HG03060 (cell line): Measurements from ENCODE around the gene TMEM63A.
A peak's percentile ranks its signal among the peaks of the same experiment; 100 is the strongest.
"Not testable (repeated sequence)": the region's sequence is repeated elsewhere in the genome, so short reads cannot be mapped to it uniquely, and the experiment has no call there.

Experiments used
- ATAC-seq: cut with Tn5 transposase; IDR thresholded peaks from one replicate; pipeline ENCODE4 v1.9.1; 2021; ENCODE audit warnings: low read depth, moderate number of reproducible peaks; ENCODE audit not compliant: unreplicated experiment

The TMEM63A gene

DNA sequence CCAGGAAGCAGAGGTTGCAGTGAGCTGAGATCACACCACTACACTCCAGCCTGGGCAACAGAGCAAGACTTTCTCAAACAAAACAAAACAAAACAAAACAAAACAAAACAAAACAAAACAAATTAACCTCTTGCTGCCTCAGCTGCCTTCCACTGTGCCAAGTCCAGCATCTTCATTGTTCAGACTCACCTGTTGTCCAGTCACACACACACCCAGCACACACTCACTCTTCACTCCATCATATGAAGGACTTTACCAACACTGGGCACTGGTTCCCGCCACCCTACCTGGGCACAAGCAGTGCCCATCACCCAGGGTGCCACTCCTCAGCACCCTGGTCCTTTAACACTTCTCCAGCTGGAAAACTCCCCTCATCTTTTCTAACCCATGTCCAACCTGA is 27.3 kb upstream of the TMEM63A start:
- ATAC-seq = no peak

DNA sequence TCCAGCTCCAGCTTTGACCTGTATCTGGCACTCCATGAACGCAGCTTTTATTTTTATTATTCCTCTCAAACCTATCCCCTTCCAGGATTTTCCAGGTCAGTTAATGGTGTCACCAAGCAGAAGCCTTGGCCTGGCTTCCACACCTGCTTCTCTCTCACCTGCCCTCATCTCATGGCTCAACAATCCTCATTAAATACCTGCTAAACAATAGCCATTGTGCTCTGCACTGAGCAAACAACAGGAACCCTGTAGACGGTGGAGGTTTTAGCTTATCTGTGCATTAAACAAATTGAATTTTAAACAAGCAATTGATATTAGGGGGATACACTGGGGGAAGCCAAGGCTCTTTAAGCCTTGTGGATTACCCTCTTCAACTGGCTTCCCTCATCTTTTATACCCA is 26.6 kb upstream of the TMEM63A start:
- ATAC-seq = no peak

DNA sequence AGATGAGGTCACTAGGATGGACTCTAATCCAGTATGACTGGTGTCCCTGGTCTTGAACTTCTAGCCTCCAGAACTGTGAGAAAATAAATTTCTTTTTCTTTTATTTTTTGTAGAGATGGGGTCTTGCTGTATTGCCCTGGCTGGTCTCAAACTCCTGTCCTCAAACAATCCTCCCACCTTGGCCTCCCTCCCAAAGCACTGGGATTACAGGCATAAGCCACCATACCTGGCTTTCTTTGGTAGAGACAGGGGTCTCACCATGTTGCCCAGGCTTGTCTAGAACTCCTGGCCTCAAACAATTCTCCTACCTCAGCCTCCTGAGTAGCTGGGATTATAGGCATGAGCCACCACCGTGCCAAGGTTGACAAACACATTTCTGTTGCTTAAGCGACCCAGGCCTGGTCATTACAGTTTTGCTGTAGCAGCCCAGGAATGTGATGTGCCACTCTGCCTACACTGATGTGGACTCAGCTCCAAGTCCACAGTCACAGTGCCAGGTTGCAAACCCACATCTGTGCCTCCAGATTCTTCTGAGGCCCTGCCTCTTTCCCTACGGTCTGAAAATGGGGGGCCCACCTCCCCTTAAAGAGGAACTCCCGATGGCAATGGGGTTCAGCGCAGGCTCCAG is 25.9 kb upstream of the TMEM63A start:
- ATAC-seq = no peak

- ATAC-seq = no peak
Observed at GRCh38 chr1:225907341-225907740, 25.2 kb upstream of the TMEM63A start.

- no peak for ATAC-seq
Observed at GRCh38 chr1:225906467-225906866, 24.3 kb upstream of the TMEM63A start.

- ATAC-seq = no peak
Observed at GRCh38 chr1:225903623-225904022, 21.4 kb upstream of the TMEM63A start.

- no peak for ATAC-seq
Observed at GRCh38 chr1:225899044-225899925, 17.1 kb upstream of the TMEM63A start.

DNA sequence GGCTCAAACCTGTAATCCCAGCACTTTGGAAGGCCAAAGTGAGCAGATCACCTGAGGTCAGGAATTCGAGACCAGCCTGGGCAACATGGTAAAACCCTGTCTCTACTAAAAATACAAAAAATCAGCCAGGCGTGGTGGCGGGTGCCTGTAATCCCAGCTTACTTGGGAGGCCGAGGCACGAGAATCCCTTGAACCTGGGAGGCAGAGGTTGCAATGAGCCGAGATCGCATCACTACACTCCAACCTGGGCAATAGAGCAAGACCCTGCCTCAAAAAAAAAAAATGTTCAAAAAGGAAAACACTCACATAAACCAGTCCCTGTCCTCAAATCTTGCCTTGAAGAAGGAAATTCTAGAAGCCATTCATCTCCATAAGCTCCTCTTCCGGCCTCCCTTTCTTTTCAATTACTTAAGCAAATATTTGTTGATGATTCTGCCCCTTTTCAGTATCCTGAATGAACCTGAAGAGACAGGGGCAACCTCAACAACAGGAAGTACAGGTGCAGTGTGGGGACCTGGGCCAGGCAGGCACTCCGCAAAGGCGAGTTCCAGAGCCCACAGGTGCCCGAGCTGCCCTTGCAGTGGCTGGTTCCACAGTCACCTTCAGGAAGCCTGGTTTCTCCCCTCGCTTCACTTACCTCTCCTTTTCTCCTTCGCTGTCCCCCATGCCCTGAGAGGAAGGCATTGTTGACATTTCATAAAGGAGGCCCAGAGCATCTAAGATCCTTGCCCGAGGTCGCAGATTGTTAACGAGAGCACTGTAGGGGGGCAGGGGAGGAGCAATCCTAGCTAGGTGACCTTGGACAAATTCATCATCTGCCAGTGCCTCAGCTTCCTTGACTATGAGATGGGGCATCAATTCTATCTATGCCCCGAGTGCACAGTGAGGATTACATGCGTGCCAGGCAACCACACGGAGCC is 15.7 kb upstream of the TMEM63A start:
- ATAC-seq = no peak

GRCh38 chr1:225896937-225897549 is 14.9 kb upstream of the TMEM63A start:
- ATAC-seq = peak; percentile 100

- no peak for ATAC-seq
Observed at GRCh38 chr1:225896494-225896893, 14.3 kb upstream of the TMEM63A start.

- ATAC-seq = no peak
Observed at GRCh38 chr1:225892307-225892706, 10.1 kb upstream of the TMEM63A start.

DNA sequence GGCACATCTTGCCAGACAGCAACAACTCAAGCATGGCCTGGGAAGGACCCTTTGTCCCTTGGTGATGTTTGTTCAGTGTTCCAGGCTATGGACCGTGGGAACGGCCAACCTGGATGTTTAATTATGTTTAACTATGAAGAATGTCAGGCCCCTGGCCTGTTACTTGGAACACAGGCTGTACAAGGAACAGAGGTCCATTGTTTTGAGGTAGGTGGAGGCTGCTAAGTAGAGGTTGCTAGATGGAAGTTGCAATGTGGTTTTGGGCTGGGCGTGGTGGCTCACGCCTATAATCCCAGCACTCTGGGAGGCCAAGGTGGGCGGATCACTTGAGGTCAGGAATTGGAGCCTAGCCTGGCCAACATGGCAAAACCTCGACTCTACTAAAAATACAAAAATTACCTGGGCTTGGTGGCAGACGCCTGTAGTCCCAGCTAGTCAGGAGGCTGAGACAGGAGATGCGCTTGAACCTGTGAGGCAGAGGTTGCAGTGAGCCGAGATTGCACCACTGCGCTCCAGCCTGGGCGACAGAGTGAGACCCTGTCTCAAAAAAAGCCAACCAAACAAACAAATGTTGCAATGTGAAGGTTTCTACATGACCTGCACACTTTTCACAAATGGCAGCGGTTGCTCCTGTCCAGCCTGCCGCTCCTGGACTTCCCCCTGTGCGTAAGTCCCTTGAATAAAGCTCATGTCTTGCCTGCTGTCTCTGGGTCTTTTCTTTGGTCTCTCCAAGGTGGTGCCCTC is 9.2 kb upstream of the TMEM63A start:
- ATAC-seq = no peak

- no peak for ATAC-seq
Observed at GRCh38 chr1:225890346-225891228, 8.4 kb upstream of the TMEM63A start.

- ATAC-seq = no peak
Observed at GRCh38 chr1:225889743-225890142, 7.6 kb upstream of the TMEM63A start.

- ATAC-seq = no peak
Observed at GRCh38 chr1:225888898-225889601, 6.9 kb upstream of the TMEM63A start, which contains the start of gene LEFTY1. Gene LEFTY1 (minus strand): TSS chr1:225889146. CDS start chr1:225889066, 80 bp downstream.

DNA sequence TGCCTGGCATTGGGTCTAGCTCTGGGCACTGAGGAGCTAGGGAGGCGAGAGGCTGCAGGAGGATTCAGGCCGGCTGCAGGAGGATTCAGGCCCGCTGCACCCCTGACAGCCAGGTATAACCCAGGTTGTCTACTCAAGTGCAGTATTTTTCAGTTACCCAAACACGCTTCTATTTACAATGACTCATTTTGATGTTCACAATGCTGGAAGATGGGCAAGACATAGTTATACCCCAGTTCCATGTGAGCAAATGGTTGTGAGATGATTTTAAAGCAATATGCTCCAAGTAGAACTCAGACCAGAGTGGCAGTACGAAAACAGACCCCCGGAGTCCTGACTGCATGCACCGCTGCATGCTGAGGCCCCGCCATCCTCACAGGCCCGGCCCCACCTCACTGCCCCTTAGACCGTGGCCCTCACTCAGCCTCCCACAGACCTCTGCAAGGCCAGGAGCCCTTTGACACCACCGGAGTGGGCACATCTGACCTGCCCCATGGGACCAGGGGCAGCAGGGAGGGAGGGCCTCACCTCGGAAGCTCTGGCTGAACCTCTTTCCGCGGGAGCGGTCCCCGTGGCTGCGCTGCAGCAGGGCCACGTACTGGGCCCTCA is 6.2 kb upstream of the TMEM63A start:
- ATAC-seq = no peak

DNA sequence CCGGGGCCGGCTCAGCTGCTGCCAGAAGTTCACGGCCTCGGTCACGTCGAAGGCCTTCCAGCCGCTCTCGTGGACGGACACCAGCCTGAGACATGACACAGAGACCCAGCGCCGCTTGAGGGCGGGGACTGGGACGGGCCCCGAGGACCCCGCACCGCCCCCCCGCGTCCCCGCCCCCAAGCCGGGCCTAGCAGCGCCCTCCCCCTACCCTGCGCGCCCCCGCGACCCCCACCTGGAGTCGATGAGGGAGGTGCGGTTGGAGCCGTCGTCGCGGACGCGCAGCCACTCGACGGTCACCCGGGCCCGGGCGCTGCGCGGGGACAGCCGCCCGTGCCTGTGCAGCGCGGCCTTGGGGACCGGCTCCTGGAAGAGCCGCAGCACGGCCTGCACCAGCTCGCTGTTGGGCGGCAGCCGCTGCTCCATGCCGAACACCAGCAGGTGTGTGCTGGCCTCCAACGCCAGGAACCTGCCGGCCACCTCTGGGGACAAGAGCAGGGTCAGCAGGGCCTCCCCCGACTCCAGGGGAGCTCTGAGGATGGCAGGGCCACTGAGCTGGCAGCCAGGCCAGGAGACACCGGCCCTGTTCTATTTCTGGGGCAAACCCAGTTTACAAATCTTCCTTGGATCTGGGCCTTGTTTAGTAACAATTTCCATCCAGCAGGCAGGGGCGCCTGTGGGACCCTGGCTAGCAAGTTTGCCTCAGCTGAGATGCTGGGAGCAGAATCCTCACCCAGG is 5.5 kb upstream of the TMEM63A start:
- ATAC-seq = not testable (repeated sequence)
